Hematopoietic multipotent progenitor cell treated with erythropoietin and hydrocortisone succinate and interleukin-3 and kit ligand, for 17 days (in vitro differentiated cells): ENCODE measurements around the gene CAMK2D.

Experiments used
- DNase-seq: peaks from one replicate; pipeline ENCODE4 v3.0.0-alpha.2; 2015; ENCODE audit warnings: low spot score

The CAMK2D gene

GRCh38 chr4:113522433-113522832 lies 239.1 kb downstream of the CAMK2D start:
- DNase-seq: no peak

- DNase-seq: no peak
Measured at GRCh38 chr4:113513382-113513781, 248.2 kb downstream of the CAMK2D start.

GRCh38 chr4:113512880-113513279 lies 248.7 kb downstream of the CAMK2D start:
- no peak for DNase-seq

- DNase-seq: no peak
Measured at GRCh38 chr4:113511944-113512343, 249.6 kb downstream of the CAMK2D start.

GRCh38 chr4:113509851-113510250 lies 251.7 kb downstream of the CAMK2D start:
- no peak for DNase-seq

- no peak for DNase-seq
Measured at GRCh38 chr4:113505044-113505443, 256.5 kb downstream of the CAMK2D start.

- DNase-seq: no peak
Measured at GRCh38 chr4:113504422-113504821, 257.1 kb downstream of the CAMK2D start.

GRCh38 chr4:113503691-113504090 lies 257.8 kb downstream of the CAMK2D start:
- no peak for DNase-seq

GRCh38 chr4:113502906-113503305 lies 258.6 kb downstream of the CAMK2D start:
- DNase-seq: no peak

- no peak for DNase-seq
Measured at GRCh38 chr4:113502476-113502875, 259.1 kb downstream of the CAMK2D start.

GRCh38 chr4:113500424-113500823 lies 261.1 kb downstream of the CAMK2D start:
- DNase-seq: no peak

GRCh38 chr4:113499696-113500095 lies 261.8 kb downstream of the CAMK2D start:
- DNase-seq: no peak

GRCh38 chr4:113499166-113499565 lies 262.4 kb downstream of the CAMK2D start:
- no peak for DNase-seq

GRCh38 chr4:113497154-113497884 lies 264.2 kb downstream of the CAMK2D start:
- no peak for DNase-seq

GRCh38 chr4:113496698-113497097 lies 264.8 kb downstream of the CAMK2D start:
- DNase-seq: no peak

GRCh38 chr4:113495790-113496189 lies 265.7 kb downstream of the CAMK2D start:
- DNase-seq: no peak

- no peak for DNase-seq
Measured at GRCh38 chr4:113483131-113483530, 278.4 kb downstream of the CAMK2D start.

GRCh38 chr4:113482325-113482724 lies 279.2 kb downstream of the CAMK2D start:
- DNase-seq: no peak

GRCh38 chr4:113481820-113482219 lies 279.7 kb downstream of the CAMK2D start:
- no peak for DNase-seq

GRCh38 chr4:113480109-113480508 lies 281.4 kb downstream of the CAMK2D start:
- no peak for DNase-seq

GRCh38 chr4:113478032-113478431 lies 283.5 kb downstream of the CAMK2D start:
- no peak for DNase-seq

- no peak for DNase-seq
Measured at GRCh38 chr4:113476800-113477199, 284.7 kb downstream of the CAMK2D start.

- no peak for DNase-seq
Measured at GRCh38 chr4:113474017-113474416, 287.5 kb downstream of the CAMK2D start.

- DNase-seq: no peak
Measured at GRCh38 chr4:113472864-113473263, 288.7 kb downstream of the CAMK2D start.
